ENCODE measurements around the gene LINGO4.

The LINGO4 gene

GRCh38 chr1:151833172-151833900 lies 28.1 kb upstream of the LINGO4 start:
- DNase-seq, result no peak

- no peak for DNase-seq
Observed at GRCh38 chr1:151832318-151832980, 27.2 kb upstream of the LINGO4 start.

DNA sequence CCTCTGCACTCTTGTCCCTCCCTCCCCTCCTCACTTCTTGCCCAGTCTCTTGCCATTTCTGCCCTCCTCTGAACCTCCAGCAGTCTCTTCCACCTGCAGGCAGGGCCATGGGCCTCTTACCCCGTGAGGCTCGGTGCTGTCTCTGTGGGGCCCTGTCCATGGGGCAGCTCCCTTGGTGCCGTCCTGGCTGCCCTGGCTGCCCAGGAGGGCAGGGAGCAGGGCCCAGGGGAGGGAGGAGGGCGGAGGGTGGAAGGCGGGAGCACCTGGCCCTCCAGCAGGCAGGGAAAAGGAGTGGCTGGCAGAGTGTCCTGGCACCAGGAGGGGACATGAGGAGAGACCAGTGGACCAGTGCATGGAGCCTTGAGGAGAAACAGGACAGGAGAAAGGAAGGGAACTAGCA lies 26.4 kb upstream of the LINGO4 start, which contains the start of gene RORC:
Gene RORC, minus strand, starts transcription at position 198 of the 400 bp plus-strand sequence. Its CDS starts 38 bp downstream, at position 160.
- DNase-seq, result no peak

- DNase-seq, result no peak
Observed at GRCh38 chr1:151831256-151831591, 26.0 kb upstream of the LINGO4 start.

GRCh38 chr1:151830055-151830454 lies 24.8 kb upstream of the LINGO4 start:
- DNase-seq, result no peak

GRCh38 chr1:151829352-151830046 lies 24.3 kb upstream of the LINGO4 start:
- DNase-seq, result no peak

DNA sequence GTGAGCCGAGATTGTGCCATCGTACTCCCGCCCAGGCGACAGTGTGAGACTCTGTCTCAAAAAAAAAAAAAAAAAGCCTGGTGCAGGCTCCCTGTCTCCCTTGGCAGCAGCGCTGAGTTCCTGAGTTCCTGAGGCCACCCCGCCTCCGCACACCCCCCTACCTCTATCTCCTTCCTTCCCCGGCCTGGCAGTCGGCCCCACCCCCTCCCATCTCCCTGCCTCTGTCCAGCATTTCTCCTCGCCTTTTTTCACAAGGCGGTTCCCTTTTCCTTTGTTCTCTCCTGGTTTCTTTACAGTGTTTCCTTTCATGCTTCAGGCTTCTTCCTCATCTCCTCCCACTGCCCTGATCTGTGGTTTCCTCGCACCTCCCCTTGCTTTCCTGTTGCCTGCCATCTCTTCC lies 23.7 kb upstream of the LINGO4 start:
- DNase-seq, result no peak

- DNase-seq, result no peak
Observed at GRCh38 chr1:151827853-151828252, 22.6 kb upstream of the LINGO4 start.

DNA sequence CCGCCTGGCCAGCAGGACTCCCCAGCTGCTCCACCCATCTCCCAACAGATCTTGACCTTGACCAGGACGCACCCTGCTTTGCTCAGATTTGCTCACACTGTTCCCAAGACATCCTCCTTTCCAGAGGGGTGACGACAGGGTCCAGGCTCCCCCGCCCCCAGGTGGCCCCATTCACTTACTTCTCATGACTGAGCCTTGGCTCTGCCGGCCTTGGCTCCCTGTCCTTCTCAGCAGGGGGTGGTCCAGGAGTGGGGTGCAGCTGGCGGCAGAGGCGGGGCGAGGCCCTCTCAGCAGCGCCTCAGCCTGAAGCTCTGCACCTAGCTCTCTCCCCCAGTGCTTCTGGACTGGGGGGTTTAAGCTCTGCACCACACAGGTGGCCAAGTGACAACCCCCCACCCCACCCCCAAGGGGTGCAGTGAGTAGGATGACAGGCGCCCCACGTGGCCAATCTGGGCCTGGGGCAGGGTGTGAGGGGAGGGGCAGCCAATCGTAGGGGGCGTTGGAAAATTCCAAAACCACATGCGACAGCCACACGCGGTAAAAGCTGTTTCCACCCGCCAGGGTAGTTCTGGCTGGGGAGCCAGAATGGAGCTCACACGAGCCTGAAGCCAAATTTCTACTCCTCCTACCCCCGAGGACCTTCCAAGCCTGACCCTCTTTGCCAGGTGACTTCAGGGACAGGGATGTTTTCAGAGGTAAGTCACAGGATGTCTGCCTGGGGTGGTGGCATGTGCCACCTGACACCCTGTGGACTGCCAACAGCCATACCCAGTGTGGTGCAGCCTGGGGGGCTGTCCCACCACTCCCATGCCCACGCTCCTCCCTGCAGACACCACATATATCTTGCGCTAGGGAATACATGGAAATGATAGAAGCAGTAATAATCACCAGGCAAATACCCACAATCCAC lies 20.8 kb upstream of the LINGO4 start:
- DNase-seq, result peak; percentile 46

- DNase-seq, result no peak
Observed at GRCh38 chr1:151825204-151825603, 20.0 kb upstream of the LINGO4 start.

DNA sequence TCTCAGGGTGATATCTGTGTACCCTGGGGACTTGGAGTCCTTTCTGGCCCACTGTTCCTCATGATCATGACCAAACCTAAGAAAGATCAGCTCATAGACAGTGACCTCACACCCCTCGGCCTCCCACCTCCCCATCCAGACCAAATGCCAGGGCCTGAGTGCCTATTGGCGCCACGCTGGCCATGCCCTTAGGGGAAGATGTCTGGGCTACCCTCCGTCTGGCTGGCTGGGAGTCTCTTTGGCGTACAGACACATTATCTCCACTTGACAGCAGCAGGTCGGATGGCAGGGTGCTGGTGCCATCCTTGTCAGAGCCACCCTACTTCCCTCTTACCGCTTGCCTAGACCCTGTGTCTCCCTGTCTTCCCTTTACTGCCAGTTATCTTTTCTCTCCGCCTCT lies 18.0 kb upstream of the LINGO4 start:
- no peak for DNase-seq

DNA sequence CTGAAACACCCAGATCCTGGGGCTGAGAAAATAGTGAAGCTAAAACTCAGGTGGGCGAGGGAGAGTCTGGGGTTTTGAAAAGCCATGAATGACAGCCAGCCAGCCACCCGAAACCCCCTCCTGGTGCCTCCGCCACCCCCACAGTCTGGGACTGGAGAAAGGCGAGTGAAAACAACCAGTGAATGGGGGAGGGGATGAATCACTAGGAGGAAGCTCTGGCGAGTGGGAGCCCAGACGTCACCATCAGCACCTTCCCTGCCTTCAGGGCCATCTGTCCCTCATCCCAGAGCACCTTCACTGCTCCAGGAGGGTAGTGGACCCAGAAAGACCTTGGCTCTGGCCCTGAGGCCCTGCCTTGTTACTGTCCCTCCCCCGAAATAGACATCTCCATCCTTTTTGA lies 17.2 kb upstream of the LINGO4 start:
- peak; percentile 73 for DNase-seq

- DNase-seq, result no peak
Observed at GRCh38 chr1:151820940-151821339, 15.7 kb upstream of the LINGO4 start.

DNA sequence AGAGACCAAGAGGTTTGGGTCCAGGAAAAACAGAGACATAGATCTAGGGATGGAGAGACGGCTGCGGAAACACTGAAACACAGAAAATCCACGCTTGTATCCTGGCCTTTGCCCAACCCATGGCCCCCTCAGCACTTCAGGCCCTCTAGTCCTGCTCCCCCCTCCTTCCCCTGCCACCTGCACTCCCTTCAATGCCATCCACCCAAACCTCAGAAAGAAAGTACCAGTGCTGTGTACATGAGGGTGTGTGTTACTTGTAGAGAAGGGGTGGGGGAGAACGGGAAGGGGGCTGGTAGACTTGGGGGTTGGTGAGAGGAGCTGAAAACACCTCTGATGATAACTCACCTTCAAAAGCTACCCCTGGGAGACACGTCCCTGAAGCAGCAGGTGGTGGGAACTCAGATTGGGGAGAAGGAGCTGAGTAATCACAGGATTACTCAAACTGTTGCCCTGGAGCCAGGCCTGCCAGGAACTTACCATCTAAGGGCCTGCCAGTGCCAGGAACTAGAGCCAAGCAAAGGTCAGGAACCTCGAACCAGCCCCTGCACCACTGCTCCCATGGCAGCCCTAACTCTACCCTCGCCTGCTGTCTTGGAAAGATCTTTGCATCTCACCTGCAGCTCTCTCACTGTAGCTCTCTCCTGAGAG lies 14.9 kb upstream of the LINGO4 start:
- no peak for DNase-seq

- DNase-seq, result no peak
Observed at GRCh38 chr1:151819227-151819835, 14.1 kb upstream of the LINGO4 start.

DNA sequence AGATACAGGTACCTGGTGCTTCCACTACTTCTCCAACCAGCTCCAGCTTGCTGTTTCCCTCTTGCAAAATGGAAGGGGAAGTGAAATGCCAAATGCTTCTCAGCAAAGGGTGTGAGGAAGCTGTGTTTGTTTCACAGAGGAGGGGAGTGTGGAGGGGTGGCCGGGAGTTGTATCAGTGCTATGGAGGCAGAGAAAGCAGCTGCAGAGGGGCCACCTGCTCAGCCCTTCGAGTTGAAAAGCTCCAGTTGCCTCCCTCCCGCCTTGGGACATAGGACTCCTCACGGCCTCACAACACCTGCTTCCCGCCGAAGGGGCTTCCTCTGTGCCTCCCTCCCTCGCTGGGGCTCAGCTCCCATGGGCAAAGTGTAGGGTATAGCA lies 12.1 kb upstream of the LINGO4 start:
- no peak for DNase-seq

DNA sequence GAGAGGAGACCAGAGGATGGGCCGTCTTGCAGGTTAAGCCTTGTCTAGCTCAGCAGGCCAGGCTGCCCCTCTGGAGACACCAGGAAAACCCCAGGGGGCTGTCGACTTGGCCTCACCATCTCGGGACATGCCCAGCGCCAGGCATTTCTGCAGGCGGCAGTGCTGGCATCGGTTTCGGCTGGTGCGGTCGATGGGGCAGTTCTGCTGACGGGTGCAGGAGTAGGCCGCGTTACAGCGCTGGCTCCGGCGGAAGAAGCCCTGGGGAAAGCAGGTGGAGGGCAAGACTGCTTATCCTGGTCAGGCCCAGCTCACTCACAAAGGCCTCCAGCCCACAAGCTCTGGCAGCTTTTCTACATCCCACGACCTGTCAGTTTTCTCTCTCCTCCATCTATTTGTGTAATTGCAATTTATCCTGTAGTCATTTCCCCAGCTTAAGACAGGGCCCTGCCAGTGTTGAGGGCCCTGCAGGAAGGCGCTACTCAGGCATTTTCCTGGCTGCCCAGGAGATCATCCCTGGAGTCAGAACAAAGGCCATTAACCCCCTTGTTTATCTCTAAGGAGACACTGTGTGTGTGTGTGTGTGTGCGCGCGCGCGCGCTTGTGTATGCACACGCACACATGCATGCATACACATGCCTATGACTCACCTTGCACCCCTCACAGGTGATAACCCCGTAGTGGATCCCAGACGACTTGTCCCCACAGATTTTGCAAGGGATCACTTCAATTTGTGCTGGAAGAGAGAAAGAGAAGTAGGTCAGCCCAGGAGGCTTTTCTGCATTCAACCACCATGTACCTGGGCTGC lies 11.5 kb upstream of the LINGO4 start:
- no peak for DNase-seq

GRCh38 chr1:151815716-151816327 lies 10.6 kb upstream of the LINGO4 start:
- no peak for DNase-seq

GRCh38 chr1:151814971-151815545 lies 9.8 kb upstream of the LINGO4 start:
- no peak for DNase-seq

DNA sequence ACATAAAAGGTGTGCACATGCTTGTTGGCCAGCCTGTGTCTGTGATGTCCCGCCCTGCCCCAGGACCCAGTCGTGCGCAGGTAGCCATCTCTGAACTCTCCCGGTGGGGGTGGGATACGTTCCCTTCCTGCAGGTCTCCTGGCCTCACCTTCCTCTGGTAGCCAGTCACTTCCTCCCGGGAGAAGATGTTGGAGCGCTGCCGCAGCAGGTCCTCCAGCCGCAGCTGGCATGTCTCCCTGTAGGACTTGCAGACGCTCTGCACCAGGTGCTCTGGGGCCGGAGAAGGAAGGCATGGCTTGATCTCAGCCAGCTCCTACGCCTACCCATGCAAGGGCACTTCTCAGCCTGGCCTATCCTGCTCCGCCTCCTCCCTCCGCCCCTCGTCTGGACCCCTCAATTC lies 9.2 kb upstream of the LINGO4 start:
- no peak for DNase-seq

Measured in stimulated activated CD4-positive, alpha-beta T cell treated with anti-CD3 and anti-CD28 coated beads, Interleukin-4, amount 100 ng/mL, for 24 hours (primary cell).